Measurements from ENCODE around the gene KRT25. TPM values are rescaled to one million over a fixed set of nuclear protein-coding genes. Genes with fewer than 3 reads are reported as not detected.

Gene KRT25
- total RNA-seq, 2 experiments from 2014 or later = not detected

DNA sequence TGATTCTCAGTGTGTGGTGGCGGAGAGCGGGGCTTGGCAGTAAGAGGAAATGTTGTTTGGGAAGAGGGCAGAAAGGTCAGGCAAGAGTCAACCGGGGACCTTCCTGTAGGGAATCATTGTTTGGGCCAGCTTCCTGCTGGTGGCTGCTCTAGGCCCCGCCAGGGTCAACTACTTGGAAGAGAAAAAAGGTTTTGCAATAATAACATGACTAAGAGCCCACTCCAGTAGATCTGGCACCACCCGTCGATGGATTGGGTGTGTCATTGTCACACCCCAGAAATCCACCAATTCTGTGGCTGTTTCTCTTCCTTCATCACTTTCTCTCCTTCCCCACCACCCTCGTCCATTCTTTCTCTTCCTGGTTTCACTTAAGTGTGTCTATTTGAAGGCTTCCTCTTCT is 47.4 kb downstream of the KRT25 start:
- no peak overlapping the region for H3K4me3 Mint-ChIP-seq
- no peaks in the 10 kb centered on the region for H3K9me3 Mint-ChIP-seq
- peaks cover 16% of the 10 kb centered on the region for H3K27me3 Mint-ChIP-seq
- ChIA-PET CTCF (no interaction called here), POLR2A (no interaction called here)
- DNase-seq = no peak
- intact Hi-C loops (cut with micrococcal nuclease) = no loop called here
- no peak overlapping the region for H3K27ac Mint-ChIP-seq
- no peaks in the 10 kb centered on the region for H3K4me1 Mint-ChIP-seq (ENCODE audit: low read depth)
- no peaks in the 10 kb centered on the region for H3K36me3 Mint-ChIP-seq

DNA sequence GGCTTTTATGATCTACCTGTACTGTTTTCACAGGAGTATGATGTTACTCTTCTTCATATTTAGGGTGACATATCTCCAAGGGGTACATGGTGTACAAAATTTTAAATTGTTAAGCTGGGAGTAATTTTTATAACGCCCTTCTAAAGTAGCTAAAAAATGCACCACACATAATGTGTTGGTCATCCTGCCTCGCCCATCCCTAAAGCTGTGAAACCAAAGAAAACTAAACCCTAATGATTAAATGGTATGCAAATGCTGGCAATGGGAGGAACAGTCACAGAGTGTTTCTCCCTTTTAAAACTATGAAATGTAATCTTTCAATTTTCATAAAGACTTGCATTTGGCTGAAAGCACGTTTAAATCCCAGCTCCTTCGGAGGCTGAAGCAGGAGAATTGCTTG is 49.5 kb downstream of the KRT25 start:
- Mint-ChIP-seq H3K27ac (no peak overlapping the region), H3K9me3 (no peaks in the 10 kb centered on the region), H3K36me3 (no peaks in the 10 kb centered on the region), H3K27me3 (peaks cover 16% of the 10 kb centered on the region), H3K4me1 (ENCODE audit: low read depth) (no peaks in the 10 kb centered on the region), H3K4me3 (no peak overlapping the region)
- intact Hi-C loops (cut with micrococcal nuclease) = no loop called here
- ChIA-PET CTCF (interaction anchor here (0.6 to 0.8 kb wide), 2 partner anchors 12 to 20 kb away, joined by 3 to 4 read pairs; no protein-coding TSS in a partner anchor), POLR2A (no interaction called here)
- no peak for DNase-seq

DNA sequence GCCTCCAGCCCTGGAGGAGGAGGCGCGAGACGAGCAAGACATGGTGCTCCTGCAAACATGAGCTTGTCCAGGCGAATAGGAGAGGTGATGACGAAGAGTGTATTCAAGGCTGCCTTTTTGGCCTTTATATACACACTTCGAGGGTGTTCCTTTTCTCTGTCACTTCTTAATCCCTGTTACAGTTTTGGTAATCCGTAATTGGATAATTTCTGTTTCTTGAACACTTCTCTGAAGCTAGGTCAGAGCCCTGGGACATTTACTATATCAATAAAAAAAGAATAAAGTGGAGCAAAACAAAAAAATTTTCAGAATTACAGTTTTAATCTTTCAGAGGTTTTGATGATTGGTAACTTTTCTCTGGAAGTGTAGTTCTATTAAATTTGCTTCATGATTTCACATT is 51.5 kb downstream of the KRT25 start, which contains the start of gene KRT24:
KRT24 (minus strand) TSS at position 101 of the 400 bp plus-strand sequence; CDS start at position 42, 59 bp downstream.
- ChIA-PET CTCF (interaction anchor here (0.7 to 0.8 kb wide), 3 partner anchors 14 to 1100 kb away, joined by 3 to 4 read pairs (median 3); no protein-coding TSS in a partner anchor), POLR2A (no interaction called here)
- no peak for DNase-seq
- no peak within 1 kb of the TSS for H3K4me3 Mint-ChIP-seq
- no peaks in the 10 kb centered on the region for H3K36me3 Mint-ChIP-seq
- no peaks in the 10 kb centered on the region for H3K9me3 Mint-ChIP-seq
- intact Hi-C loops (cut with micrococcal nuclease) = no loop called here
- peaks cover 20% of the 10 kb centered on the region for H3K27me3 Mint-ChIP-seq
- no peaks in the 10 kb centered on the region for H3K4me1 Mint-ChIP-seq (ENCODE audit: low read depth)
- no peak within 1 kb of the TSS for H3K27ac Mint-ChIP-seq

- Mint-ChIP-seq H3K4me1 (ENCODE audit: low read depth) (no peaks in the 10 kb centered on the region), H3K4me3 (no peak overlapping the region), H3K36me3 (no peaks in the 10 kb centered on the region), H3K9me3 (no peaks in the 10 kb centered on the region), H3K27ac (no peak overlapping the region), H3K27me3 (peaks cover 18% of the 10 kb centered on the region)
- POLR2A ChIA-PET = no interaction called here
- DNase-seq = no peak
- CTCF ChIA-PET = no interaction called here
- intact Hi-C loops (cut with micrococcal nuclease) = no loop called here
Measured at GRCh38 chr17:40702271-40702670, 52.9 kb downstream of the KRT25 start.

DNA sequence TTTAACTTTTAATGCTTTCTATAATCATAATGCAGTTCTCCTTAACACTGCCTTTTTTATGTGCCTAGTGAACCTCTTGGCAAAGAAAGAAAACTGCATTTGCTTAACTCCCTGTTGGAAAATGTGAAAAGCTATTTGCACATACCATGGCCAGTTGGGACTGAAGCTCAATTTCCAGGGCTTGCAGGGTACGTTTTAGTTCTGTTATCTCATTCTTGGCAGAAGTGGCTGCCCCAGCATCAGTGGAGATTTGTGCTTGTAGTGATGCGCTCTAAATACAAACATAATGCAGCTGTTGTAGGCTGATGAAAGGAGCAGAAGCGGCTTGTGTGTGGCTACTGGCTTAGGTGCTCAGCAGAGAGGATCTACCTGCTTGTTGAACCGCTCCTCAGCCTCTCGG is 55.3 kb downstream of the KRT25 start:
- DNase-seq = no peak
- H3K27ac Mint-ChIP-seq = no peak overlapping the region
- ChIA-PET CTCF (no interaction called here), POLR2A (no interaction called here)
- peaks cover 21% of the 10 kb centered on the region for H3K27me3 Mint-ChIP-seq
- no peak overlapping the region for H3K4me3 Mint-ChIP-seq
- H3K9me3 Mint-ChIP-seq = no peaks in the 10 kb centered on the region
- H3K4me1 Mint-ChIP-seq (ENCODE audit: low read depth) = no peaks in the 10 kb centered on the region
- H3K36me3 Mint-ChIP-seq = no peaks in the 10 kb centered on the region
- intact Hi-C loops (cut with micrococcal nuclease) = no loop called here

GRCh38 chr17:40699371-40699770 is 55.8 kb downstream of the KRT25 start:
- H3K4me1 Mint-ChIP-seq (ENCODE audit: low read depth) = no peaks in the 10 kb centered on the region
- no peaks in the 10 kb centered on the region for H3K36me3 Mint-ChIP-seq
- intact Hi-C loops (cut with micrococcal nuclease) = no loop called here
- no peaks in the 10 kb centered on the region for H3K9me3 Mint-ChIP-seq
- H3K4me3 Mint-ChIP-seq = no peak overlapping the region
- CTCF ChIA-PET = no interaction called here
- DNase-seq = no peak
- H3K27ac Mint-ChIP-seq = no peak overlapping the region
- POLR2A ChIA-PET = no interaction called here
- peaks cover 21% of the 10 kb centered on the region for H3K27me3 Mint-ChIP-seq

Other genes starting within 250 kb of the KRT25 start
- gene CCR7, start 189.9 kb downstream of the KRT25 start, total RNA-seq = 100 to 1,000 TPM; 137 to 145 TPM
- 100 to 1,000 TPM; 103 to 104 TPM for gene SMARCE1, start 107.5 kb downstream of the KRT25 start, total RNA-seq
- not detected for gene KRT222, start 90.2 kb downstream of the KRT25 start, total RNA-seq
- not detected for gene KRT24, start 51.6 kb downstream of the KRT25 start, total RNA-seq
- not detected for gene KRT26, start 16.9 kb upstream of the KRT25 start, total RNA-seq
- gene KRT27, start 27.2 kb upstream of the KRT25 start, total RNA-seq = not detected
- gene KRT28, start 44.6 kb upstream of the KRT25 start, total RNA-seq = not detected
- 10 to 100 TPM; 28.4 to 35.5 TPM for gene KRT10, start 67.3 kb upstream of the KRT25 start, total RNA-seq
- not detected for gene KRT12, start 111.9 kb upstream of the KRT25 start, total RNA-seq
- not detected for gene KRT20, start 129.9 kb upstream of the KRT25 start, total RNA-seq
- gene KRT23, start 182.3 kb upstream of the KRT25 start, total RNA-seq = not detected
- gene KRT39, start 211.6 kb upstream of the KRT25 start, total RNA-seq = not detected
- not detected for gene KRT40, start 229.0 kb upstream of the KRT25 start, total RNA-seq
- gene KRTAP3-3, start 238.8 kb upstream of the KRT25 start, total RNA-seq = not detected
- gene KRTAP3-2, start 244.6 kb upstream of the KRT25 start, total RNA-seq = not detected